Ishikawa (cell line): ENCODE measurements around the gene CDX1.

Source experiments
- CEBPB ChIP-seq: IDR thresholded peaks from 2 replicates; pipeline ENCODE4 v1.6.1; 2012
- CREB1 ChIP-seq: IDR thresholded peaks from 2 replicates; pipeline ENCODE4 v1.6.1; 2012; ENCODE audit warnings: low read depth
- EGR1 ChIP-seq: IDR thresholded peaks from 2 replicates; pipeline ENCODE4 v1.6.1; 2012
- EP300 ChIP-seq: IDR thresholded peaks from 2 replicates; pipeline ENCODE4 v1.6.1; 2012; ENCODE audit warnings: borderline replicate concordance
- FOXM1 ChIP-seq: IDR thresholded peaks from 2 replicates; pipeline ENCODE4 v1.6.1; 2012; ENCODE audit warnings: low read depth, borderline replicate concordance
- NFIC ChIP-seq: IDR thresholded peaks from 2 replicates; pipeline ENCODE4 v1.6.1; 2012
- RAD21 ChIP-seq: IDR thresholded peaks from 2 replicates; pipeline ENCODE4 v1.6.1; 2012; ENCODE audit warnings: low read depth
- TAF1 ChIP-seq: IDR thresholded peaks from 2 replicates; pipeline ENCODE4 v1.6.1; 2012; ENCODE audit warnings: low read depth, mild to moderate bottlenecking
- TCF12 ChIP-seq: IDR thresholded peaks from 2 replicates; pipeline ENCODE4 v1.6.1; 2012; ENCODE audit warnings: low read depth
- TEAD4 ChIP-seq: IDR thresholded peaks from 2 replicates; pipeline ENCODE4 v1.6.1; 2012
- YY1 ChIP-seq: IDR thresholded peaks from 2 replicates; pipeline ENCODE4 v1.6.1; 2012; ENCODE audit warnings: low read depth
- ZBTB7A ChIP-seq: IDR thresholded peaks from 2 replicates; pipeline ENCODE4 v1.6.1; 2012; ENCODE audit warnings: low read depth
- TF ChIP-seq, protein P1 (sequence below): IDR thresholded peaks from 2 replicates; pipeline ENCODE4 v1.6.1; 2012; ENCODE audit warnings: low read depth, mild to moderate bottlenecking
- TF ChIP-seq, protein P2 (sequence below): IDR thresholded peaks from 2 replicates; pipeline ENCODE4 v1.6.1; 2012
- TF ChIP-seq, protein P3 (sequence below): IDR thresholded peaks from 2 replicates; pipeline ENCODE4 v1.6.1; 2012

Gene CDX1

DNA sequence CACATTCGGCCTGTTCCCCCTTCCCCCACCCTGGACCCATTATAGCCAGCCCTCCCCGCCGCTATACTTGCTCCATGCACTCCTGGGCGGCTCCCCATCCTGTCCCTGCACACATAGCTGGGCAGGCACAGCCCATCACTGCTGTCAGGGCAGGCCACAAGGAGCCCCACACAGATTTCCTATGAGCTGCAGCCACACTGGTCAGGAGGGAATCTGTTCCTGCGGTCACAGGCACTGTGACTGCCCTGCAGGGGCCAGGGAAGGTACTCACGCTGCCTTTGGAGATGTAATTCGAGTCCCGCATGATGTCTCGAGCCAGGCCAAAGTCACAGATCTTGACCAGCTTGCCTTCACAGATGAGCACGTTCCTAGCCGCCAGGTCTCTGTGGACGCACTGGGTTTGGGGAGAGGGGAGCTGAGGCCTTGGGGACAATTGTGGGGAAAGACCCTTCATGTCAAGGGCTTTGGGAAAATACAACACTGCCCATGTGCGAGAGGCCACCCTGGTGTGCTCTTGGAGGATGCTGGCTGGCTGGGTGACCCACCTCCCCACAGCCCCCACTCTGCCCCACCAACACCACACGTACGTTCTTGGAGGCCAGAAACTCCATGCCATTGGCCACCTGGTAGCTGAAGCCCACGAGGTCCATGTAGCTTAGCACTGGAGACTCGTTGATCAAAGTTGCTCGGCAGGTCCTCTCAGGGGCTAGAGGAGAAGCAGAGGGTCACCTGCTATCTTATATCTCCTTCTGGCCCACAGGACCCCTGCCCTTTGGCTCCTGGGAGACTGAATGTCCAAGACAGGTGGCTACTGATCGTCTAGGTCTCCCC lies 45.7 kb upstream of the CDX1 start:
- TF ChIP-seq EGR1: no peak
- TF ChIP-seq ZBTB7A: no peak
- TF ChIP-seq, protein P1, sequence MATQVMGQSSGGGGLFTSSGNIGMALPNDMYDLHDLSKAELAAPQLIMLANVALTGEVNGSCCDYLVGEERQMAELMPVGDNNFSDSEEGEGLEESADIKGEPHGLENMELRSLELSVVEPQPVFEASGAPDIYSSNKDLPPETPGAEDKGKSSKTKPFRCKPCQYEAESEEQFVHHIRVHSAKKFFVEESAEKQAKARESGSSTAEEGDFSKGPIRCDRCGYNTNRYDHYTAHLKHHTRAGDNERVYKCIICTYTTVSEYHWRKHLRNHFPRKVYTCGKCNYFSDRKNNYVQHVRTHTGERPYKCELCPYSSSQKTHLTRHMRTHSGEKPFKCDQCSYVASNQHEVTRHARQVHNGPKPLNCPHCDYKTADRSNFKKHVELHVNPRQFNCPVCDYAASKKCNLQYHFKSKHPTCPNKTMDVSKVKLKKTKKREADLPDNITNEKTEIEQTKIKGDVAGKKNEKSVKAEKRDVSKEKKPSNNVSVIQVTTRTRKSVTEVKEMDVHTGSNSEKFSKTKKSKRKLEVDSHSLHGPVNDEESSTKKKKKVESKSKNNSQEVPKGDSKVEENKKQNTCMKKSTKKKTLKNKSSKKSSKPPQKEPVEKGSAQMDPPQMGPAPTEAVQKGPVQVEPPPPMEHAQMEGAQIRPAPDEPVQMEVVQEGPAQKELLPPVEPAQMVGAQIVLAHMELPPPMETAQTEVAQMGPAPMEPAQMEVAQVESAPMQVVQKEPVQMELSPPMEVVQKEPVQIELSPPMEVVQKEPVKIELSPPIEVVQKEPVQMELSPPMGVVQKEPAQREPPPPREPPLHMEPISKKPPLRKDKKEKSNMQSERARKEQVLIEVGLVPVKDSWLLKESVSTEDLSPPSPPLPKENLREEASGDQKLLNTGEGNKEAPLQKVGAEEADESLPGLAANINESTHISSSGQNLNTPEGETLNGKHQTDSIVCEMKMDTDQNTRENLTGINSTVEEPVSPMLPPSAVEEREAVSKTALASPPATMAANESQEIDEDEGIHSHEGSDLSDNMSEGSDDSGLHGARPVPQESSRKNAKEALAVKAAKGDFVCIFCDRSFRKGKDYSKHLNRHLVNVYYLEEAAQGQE: no peak
- TF ChIP-seq YY1: no peak
- TF ChIP-seq TCF12: no peak
- no peak for TF ChIP-seq TEAD4
- no peak for TF ChIP-seq CEBPB
- TF ChIP-seq, protein P2, sequence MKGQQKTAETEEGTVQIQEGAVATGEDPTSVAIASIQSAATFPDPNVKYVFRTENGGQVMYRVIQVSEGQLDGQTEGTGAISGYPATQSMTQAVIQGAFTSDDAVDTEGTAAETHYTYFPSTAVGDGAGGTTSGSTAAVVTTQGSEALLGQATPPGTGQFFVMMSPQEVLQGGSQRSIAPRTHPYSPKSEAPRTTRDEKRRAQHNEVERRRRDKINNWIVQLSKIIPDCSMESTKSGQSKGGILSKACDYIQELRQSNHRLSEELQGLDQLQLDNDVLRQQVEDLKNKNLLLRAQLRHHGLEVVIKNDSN: no peak
- TF ChIP-seq FOXM1: no peak
- TF ChIP-seq CREB1: no peak
- TF ChIP-seq, protein P3, sequence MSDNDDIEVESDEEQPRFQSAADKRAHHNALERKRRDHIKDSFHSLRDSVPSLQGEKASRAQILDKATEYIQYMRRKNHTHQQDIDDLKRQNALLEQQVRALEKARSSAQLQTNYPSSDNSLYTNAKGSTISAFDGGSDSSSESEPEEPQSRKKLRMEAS: no peak
- TF ChIP-seq RAD21: no peak
- no peak for TF ChIP-seq NFIC
- no peak for TF ChIP-seq TAF1
- no peak for TF ChIP-seq EP300

DNA sequence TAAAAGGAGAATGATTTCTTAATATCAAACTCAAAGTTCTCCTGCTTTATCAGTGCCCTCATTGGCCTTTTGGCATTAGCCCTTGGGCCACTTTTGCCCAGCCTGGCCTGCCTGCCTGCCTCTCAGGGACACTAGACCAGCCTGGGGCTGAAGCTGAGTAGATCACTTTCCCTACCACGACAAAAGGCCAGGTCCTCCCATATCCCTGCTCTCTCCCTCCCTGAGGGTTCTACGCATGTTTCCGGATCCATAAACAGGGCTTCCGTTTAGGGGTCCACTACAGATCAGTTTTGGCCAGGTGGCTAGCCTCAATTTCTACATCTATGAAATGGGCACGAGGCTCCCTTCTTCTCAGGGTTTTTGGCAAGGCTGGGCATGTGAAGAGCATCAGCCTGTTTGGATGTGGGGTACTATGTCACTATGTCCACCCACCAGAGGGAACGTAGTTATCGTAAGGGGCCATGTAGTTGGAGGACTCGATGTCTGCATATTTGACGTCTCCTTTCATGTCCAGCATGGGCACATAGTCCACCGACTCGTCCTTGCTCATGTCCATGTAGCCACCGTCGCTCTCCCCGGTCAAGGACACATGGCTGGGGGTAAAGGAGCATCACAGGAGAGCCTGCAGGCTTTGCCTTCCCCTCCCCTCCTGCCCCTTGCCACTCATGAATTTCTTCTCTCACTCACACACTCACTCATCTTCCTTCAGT lies 45.0 kb upstream of the CDX1 start:
- TF ChIP-seq FOXM1: no peak
- no peak for TF ChIP-seq EP300
- no peak for TF ChIP-seq TCF12
- TF ChIP-seq, protein P2: no peak
- TF ChIP-seq TAF1: no peak
- no peak for TF ChIP-seq EGR1
- no peak for TF ChIP-seq ZBTB7A
- no peak for TF ChIP-seq CREB1
- TF ChIP-seq, protein P1: no peak
- TF ChIP-seq RAD21: no peak
- TF ChIP-seq TEAD4: no peak
- TF ChIP-seq, protein P3: no peak
- TF ChIP-seq YY1: no peak
- TF ChIP-seq CEBPB: no peak
- TF ChIP-seq NFIC: no peak

DNA sequence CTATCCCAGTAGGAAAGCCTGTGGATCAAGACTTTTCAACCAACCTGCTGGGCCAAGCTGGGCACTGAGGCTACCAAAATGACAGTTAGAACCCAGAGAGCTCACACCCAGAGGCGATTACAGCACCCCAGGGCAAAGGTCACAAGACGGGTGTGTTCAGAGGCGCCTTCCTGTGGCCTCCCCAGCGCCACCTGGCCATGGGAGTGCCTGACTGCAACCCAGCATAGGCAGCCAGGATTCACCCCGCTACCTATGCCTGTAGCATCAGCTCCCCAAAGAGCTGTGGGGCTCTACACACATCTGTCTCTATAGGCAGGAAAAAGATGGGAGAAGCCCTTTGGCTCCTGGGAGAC lies 44.4 kb upstream of the CDX1 start:
- TF ChIP-seq CEBPB: no peak
- TF ChIP-seq, protein P2: no peak
- TF ChIP-seq, protein P1: no peak
- TF ChIP-seq EGR1: no peak
- TF ChIP-seq CREB1: no peak
- TF ChIP-seq TEAD4: no peak
- no peak for TF ChIP-seq EP300
